SW 1271 (cell line): ENCODE data around the gene RMND5B.
"Not testable (repeated sequence)": the region's sequence is repeated elsewhere in the genome, so short reads cannot be mapped to it uniquely, and the experiment has no call there.

Experiments used
- DNase-seq, 2 experiments: peaks; one replicate each; lab custom pipeline; 2025; lab: John Stamatoyannopoulos, UW

RMND5B gene

GRCh38 chr5:178130576-178131445, at the start of gene RMND5B:
RMND5B (plus strand) TSS chr5:178131014; CDS start chr5:178138120, 7,106 bp downstream.
- peak; percentile 41 to 80 for DNase-seq

DNA sequence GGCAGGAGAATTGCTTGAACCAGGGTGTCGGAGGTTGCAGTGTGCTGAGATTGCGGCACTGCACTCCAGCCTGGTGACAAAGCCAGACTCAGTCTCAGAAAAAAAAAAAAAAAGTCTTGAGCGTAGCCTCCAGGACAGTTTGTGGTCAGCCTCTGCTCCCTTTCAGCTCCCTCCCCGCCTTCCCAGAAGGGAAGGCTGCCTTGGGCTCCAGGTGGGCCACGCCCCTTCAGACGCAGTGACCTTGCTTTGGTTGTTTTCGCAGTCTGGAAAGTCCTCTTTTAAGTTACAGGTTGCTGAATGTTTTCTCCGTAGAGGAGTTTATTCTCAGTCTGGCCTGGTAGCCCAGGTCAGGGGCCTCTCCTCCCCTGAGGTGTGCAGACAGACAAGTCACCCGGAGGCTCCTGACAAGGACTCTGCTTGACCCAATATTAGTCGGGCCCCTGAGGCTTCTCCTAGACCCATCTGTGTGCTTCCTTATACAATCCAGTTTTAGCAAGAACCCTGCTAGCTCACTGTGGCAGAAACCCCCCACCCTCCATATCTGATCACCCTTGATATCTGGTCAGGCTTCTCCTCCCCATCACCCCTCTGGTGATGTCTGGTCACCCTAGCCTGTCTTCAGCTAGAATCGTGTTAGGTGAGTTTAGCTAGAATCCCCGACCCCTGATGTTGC, 49.1 kb upstream of the RMND5B start:
- no peak for DNase-seq

DNA sequence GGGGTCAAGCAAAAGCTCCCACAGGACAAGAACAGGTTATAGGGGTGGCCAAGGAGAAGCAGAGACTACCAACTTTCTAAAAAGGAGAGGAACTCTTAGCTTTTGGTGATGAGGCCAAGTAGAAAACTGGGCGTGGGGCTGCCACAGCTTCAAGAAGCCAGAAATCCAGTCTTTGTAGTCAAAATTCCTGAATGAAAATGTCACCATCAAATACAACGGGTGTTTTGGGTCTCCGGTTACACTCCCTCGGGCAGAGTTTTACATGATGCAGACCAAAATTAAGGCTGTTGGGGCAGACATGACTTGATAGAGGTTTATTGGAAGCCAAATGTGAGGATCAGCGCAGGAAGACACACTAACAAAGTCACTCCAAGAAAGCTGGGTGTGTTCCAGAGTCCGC, 46.9 kb upstream of the RMND5B start:
- DNase-seq: no peak

DNA sequence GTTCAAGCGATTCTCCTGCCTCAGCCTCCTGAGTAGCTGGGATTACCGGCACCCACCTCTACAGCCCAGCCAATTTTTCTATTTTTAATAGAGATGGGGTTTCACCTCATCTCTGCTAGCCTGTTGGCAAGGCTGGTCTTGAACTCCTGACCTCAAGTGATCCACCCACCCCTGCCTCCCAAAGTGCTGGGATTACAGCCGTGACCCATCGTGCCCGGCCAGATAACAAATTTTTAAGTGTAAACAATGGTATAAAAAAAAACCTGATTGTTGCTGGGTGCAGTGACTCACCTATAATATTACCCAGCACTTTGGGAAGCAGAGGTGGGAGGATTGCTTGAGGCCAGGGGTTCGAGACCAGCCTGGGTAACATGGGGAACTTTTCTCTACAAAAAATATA, 45.5 kb upstream of the RMND5B start:
- no peak for DNase-seq

DNA sequence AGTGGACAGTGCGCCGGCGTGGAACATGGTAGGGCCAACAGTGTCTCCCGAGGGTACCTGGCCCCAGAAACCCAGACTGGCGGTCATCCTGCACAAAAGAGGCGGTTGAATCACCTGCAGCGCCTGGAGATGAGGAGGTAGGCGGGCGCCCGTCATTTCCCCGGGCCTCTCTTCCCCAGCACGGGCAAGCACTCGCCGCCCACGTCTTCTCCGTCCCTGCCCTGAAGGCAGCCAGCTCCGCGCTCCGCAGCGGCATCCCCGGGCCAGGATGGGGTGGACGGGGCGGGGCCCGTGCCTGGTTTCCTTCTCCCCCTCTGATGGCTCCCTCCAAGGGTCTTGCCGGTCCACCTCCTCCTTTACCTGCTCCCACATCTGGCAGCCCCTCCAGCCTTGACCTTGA, 44.5 kb upstream of the RMND5B start:
- no peak for DNase-seq

GRCh38 chr5:178087199-178087598, 43.6 kb upstream of the RMND5B start:
- not testable (repeated sequence) for DNase-seq

DNA sequence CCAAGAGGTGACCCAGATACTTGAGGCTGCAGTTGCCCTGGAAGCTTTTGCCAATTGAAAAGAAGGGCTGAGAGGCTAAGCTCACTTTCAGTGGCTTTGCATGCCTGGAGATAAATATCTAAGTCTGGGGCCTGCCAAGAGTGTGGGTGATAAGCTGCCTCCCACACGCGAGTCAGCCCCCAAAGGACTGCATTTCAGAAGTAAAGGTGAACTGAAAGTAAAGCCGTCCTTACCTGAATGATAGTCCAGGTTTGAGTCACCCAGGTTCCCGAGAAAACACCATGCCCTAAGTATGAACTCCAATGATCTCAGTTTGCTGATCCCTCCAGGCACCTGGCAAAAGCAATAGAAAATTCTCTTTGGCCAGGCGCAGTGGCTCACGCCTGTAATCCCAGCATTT, 40.0 kb upstream of the RMND5B start:
- DNase-seq: no peak

- no peak for DNase-seq
Observed at GRCh38 chr5:178093134-178093533, 37.7 kb upstream of the RMND5B start.

GRCh38 chr5:178094345-178094744, 36.5 kb upstream of the RMND5B start:
- no peak for DNase-seq

DNA sequence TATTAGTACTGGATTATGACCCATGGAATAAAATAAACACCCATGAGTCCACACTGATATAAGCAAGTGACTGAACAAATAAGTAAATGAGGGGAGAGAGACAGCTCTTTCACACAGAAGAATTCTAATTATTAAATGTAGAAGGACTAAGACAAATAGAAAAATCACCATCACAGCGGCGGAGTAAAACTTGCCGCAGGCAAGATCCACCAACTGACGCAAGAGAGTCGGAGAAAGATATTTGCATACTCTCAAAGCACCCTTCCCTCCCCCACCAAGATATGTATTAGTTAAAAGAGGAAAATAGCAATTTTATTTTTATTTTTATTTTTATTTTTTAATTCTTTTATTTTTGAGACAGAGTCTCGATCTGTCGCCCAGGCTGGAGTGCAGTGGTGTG, 32.1 kb upstream of the RMND5B start:
- no peak for DNase-seq

DNA sequence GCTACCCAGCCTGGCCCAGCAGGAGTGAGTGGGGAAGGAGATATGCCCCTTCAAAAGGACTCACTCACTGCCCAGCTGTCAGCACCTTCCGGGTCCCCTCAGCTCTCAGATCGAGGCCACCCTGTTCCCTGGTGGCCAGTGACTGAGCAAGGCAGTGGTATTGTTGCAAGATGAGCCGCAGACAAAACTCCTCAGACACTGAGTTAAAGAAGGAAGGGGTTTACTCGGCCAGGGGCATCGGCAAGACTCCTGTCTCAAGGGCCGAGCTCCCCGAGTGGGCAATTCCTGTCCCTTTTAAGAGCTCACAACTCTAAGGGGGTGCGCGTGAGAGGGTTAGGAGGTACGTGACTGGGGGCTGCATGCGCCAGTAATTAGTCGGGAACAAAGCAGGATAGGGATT, 27.2 kb upstream of the RMND5B start:
- DNase-seq: no peak

DNA sequence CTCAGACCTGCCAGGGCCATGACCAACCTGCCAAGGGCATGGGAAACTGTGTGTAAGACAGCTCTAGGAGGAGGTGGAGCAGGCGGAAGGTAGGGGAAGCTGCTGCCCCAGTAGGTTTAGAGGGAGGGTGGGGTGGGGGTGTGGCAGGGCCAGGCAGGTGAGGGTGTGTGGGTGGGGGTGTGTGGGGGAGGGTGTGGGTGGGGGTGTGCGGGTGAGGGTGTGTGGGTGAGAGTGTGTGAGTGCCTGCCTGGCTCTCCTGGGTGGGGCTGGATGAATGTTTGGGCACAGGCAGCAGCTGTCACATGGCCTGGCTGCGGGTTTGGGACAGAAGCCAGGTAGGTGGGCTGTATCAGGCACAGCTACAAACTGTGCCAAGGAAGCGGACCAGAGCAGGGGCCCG, 26.3 kb upstream of the RMND5B start:
- DNase-seq: no peak

DNA sequence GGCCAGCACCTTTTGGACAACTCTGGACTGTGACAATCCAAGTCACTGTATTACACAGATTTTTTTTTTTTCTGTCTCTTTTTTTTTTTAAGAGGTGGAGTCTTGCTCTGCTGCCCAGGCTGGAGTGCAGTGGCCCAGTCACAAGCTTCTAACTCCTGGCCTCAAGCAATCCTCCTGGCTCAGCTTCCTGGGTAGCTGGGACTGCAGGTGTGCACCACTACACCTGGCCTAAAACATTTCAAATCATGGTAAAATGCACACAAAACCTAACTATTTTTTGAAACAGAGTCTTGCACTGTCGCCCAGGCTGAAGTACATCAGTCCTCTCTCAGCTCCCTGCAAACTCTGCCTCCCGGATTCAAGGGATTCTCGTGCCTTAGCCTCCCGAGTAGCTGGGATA, 24.7 kb upstream of the RMND5B start:
- DNase-seq: no peak

- DNase-seq: no peak
Observed at GRCh38 chr5:178106556-178107239, 24.1 kb upstream of the RMND5B start.

- no peak for DNase-seq
Observed at GRCh38 chr5:178107756-178108310, 23.0 kb upstream of the RMND5B start.

DNA sequence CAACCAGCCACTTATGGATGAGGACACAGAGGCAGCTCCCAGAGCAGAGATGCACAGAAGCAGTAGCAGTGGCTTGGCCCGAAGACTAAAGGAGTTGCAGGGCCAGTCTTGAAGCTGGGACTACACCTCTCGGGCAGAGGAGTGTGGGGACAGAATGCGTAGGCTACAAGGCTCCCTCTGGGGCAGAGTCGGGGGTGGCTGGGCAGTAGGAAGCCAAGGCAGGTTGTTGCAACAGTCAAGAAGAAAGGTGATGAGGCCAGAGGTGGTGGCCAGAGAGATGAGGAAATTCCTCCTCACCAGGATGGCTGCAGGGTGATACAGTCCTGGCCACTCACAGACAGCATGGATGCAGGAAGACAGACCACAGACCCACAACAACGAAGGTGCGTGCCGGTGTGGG, 22.4 kb upstream of the RMND5B start:
- no peak for DNase-seq

GRCh38 chr5:178108966-178109365, 21.8 kb upstream of the RMND5B start:
- no peak for DNase-seq

DNA sequence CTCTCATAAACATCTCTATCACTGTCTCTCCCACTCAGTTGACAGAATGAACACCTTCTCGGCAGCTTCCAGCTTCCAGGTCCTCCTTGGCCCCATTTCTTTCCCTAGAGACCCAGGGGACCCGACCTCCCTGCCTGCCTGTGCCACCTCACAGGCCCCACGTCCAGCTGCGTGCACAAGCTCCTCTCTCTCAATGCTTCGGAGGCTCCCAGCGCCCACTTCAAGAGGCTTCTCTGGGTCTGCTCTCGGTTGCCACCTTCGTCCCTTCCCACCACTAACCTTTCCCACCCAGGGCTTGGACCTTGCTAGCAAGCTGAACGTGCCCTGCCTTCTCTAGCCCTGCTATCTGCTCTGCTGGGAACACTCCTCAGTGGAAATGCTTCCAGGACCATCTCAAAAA, 20.3 kb upstream of the RMND5B start:
- no peak for DNase-seq

DNA sequence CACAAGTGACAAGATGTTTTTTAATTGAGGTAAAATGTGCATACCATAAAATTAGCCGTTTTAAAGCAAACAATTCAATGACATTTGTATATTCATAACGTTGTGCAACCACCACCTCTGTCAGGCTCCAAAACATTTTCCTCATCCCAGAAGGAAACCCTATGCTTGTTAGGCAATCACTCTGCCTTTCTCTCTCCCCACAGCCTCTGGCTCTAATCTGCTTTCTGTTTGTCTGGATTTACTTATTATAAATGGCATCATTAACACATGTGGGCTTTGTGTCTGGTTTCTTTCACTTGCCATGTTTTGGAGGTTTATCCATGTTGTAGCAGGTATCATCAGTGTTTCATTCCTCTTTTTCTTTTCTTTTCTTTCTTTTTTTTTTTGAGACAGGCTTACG, 18.9 kb upstream of the RMND5B start:
- no peak for DNase-seq

GRCh38 chr5:178112545-178112944, 18.3 kb upstream of the RMND5B start:
- no peak for DNase-seq

GRCh38 chr5:178113141-178113787, 17.6 kb upstream of the RMND5B start, which contains the start of gene N4BP3:
N4BP3 (plus strand) TSS chr5:178113532; CDS start chr5:178119584, 6,052 bp downstream.
- DNase-seq: peak in 1 of 2 experiments; percentile 57

DNA sequence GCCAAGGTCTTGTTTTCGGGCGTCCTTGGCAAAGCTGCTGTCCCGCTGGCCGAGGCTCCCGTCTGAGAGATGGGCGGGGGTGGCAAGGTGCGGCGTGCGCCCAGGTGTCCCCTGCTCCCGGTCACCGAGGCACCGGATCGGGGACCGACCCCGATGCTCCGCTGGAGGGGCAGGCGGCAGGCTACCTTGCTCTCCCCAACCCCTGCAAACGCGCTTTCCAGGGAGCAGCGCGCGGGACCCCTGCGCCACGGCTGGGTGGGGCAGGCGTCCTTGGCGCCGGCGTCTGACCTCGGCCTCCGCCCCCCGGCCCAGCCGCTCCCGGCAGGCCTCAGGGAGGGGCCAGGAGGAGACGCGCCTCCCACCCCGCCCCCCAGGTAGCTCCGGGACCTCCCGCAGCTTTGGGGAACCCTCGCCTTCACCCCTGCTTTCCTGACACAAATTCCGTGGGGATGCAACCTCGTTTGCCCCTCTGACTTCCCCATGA, 16.9 kb upstream of the RMND5B start:
- DNase-seq: no peak
